Measurements from ENCODE around the gene ATP8A1. TPM values are rescaled to one million over a fixed set of nuclear protein-coding genes. Genes with fewer than 3 reads are reported as not detected.
"Not testable (repeated sequence)": the region's sequence is repeated elsewhere in the genome, so short reads cannot be mapped to it uniquely, and the experiment has no call there.

ATP8A1 gene
- total RNA-seq, 2 donors from 2014 or later, result 17.9 to 18.7 TPM

DNA sequence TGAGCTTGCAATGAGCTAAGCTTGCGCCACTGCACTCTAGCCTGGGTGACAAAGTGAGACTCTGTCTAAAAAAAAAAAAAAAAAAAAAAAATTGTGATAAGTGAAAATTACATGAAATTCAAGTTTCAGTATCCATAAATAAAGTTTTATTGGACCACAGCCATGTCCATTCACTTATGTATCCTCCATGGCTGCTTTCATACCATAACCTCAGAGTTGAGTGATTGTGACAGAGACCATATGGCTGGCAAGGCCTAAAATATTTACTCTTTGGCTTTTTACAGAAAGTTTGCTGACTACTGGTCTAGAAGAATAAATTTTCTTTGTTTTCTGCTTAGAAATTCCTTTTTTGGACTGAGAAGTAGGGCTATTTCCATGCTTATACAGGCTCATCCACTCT, 271.4 kb downstream of the ATP8A1 start:
- Histone ChIP-seq H3K4me3 (ENCODE audit: low read length) (no peak overlapping the region), H3K36me3 (ENCODE audit: control insufficient read depth, insufficient read depth, low read length) (no peaks in the 10 kb centered on the region), H3K27ac (ENCODE audit: low read depth, low read length) (no peak overlapping the region), H3K9me3 (ENCODE audit: control insufficient read depth, low read length) (no peaks in the 10 kb centered on the region), H3K9ac (ENCODE audit: extremely low read depth, low read length, poor library complexity, severe bottlenecking) (no peak overlapping the region), H3K4me1 (ENCODE audit: control insufficient read depth, insufficient read depth, low read length) (no peaks in the 10 kb centered on the region), H3K27me3 (ENCODE audit: control insufficient read depth, insufficient read depth, low read length, poor library complexity, severe bottlenecking) (no peaks in the 10 kb centered on the region)
- Mint-ChIP-seq H3K4me1 (peaks cover 5% of the 10 kb centered on the region), H3K27me3 (ENCODE audit: insufficient read depth) (peaks cover 5% of the 10 kb centered on the region), H3K36me3 (ENCODE audit: low read depth) (no peaks in the 10 kb centered on the region), H3K27ac (no peak overlapping the region), H3K4me3 (no peak overlapping the region), H3K9me3 (no peaks in the 10 kb centered on the region)
- 90% methylated on average over 1 of the region's 1 CpG; no CpG with 5 or more reads in 1 of the 2 experiments for WGBS, 2 experiments (ENCODE audit: insufficient coverage in 1 of 2, insufficient read length in 1 of 2)
- TF ChIP-seq, protein P1, sequence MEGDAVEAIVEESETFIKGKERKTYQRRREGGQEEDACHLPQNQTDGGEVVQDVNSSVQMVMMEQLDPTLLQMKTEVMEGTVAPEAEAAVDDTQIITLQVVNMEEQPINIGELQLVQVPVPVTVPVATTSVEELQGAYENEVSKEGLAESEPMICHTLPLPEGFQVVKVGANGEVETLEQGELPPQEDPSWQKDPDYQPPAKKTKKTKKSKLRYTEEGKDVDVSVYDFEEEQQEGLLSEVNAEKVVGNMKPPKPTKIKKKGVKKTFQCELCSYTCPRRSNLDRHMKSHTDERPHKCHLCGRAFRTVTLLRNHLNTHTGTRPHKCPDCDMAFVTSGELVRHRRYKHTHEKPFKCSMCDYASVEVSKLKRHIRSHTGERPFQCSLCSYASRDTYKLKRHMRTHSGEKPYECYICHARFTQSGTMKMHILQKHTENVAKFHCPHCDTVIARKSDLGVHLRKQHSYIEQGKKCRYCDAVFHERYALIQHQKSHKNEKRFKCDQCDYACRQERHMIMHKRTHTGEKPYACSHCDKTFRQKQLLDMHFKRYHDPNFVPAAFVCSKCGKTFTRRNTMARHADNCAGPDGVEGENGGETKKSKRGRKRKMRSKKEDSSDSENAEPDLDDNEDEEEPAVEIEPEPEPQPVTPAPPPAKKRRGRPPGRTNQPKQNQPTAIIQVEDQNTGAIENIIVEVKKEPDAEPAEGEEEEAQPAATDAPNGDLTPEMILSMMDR (conservative IDR thresholded peaks at IDR 0.05), result no peak
- no peak for DNase-seq

DNA sequence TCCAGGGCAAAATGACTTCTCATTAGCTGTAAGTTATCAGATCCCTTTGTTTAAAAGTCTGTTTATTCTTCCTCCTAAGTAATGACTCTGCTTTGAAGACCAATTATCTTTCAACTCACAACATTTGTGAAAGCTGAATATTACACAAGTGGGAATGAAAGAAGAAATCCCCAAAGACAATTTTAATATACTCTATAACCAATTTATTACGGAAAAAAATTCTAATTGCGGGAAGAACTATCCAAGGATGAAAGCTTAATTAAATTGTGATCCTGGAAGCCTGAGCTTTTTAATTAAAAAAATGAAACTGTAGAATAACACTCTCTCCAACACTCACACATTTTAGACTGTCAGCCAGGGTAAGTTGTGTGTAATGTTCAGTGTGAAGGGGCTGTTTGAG, 275.2 kb downstream of the ATP8A1 start:
- H3K4me1 Mint-ChIP-seq, result peaks cover 7% of the 10 kb centered on the region
- Histone ChIP-seq H3K27me3 (ENCODE audit: control insufficient read depth, insufficient read depth, low read length, poor library complexity, severe bottlenecking) (no peaks in the 10 kb centered on the region), H3K4me3 (ENCODE audit: low read length) (no peak overlapping the region), H3K36me3 (ENCODE audit: control insufficient read depth, insufficient read depth, low read length) (no peaks in the 10 kb centered on the region), H3K9me3 (ENCODE audit: control insufficient read depth, low read length) (no peaks in the 10 kb centered on the region), H3K9ac (ENCODE audit: extremely low read depth, low read length, poor library complexity, severe bottlenecking) (no peak overlapping the region), H3K27ac (ENCODE audit: low read depth, low read length) (no peak overlapping the region), H3K4me1 (ENCODE audit: control insufficient read depth, insufficient read depth, low read length) (no peaks in the 10 kb centered on the region)
- WGBS, 2 experiments (ENCODE audit: insufficient coverage in 1 of 2, insufficient read length in 1 of 2), result no CpG with 5 or more reads among the region's 2 CpGs
- DNase-seq, result no peak
- H3K27ac Mint-ChIP-seq, result no peak overlapping the region
- no peak overlapping the region for H3K4me3 Mint-ChIP-seq
- peaks cover 2% of the 10 kb centered on the region for H3K27me3 Mint-ChIP-seq (ENCODE audit: insufficient read depth)
- TF ChIP-seq, protein P1 (conservative IDR thresholded peaks at IDR 0.05), result no peak
- H3K36me3 Mint-ChIP-seq (ENCODE audit: low read depth), result no peaks in the 10 kb centered on the region
- H3K9me3 Mint-ChIP-seq, result no peaks in the 10 kb centered on the region

DNA sequence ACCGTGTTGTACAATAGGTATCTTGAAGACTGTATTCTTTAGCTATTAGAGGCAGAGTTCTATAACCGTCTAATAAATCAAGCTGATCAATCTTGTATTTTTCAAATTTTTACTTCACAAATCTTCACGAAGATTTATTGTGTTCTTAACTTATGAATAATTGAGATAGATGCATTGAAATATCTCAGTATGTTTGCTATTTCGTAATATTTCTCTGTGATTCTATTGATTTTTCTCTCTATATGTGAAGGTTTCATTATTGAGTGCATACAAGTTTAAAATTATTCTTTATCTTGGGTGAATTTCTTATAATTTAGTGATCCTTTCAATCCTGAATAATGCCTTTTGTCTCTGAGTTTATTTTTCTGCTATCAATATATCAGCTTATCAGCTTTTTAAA, 279.4 kb downstream of the ATP8A1 start:
- Mint-ChIP-seq H3K4me3 (no peak overlapping the region), H3K36me3 (ENCODE audit: low read depth) (peaks cover 4% of the 10 kb centered on the region), H3K27ac (no peak overlapping the region), H3K9me3 (peaks cover 27% of the 10 kb centered on the region), H3K4me1 (peaks cover 7% of the 10 kb centered on the region), H3K27me3 (ENCODE audit: insufficient read depth) (peaks cover 2% of the 10 kb centered on the region)
- Histone ChIP-seq H3K4me1 (ENCODE audit: control insufficient read depth, insufficient read depth, low read length) (no peaks in the 10 kb centered on the region), H3K36me3 (ENCODE audit: control insufficient read depth, insufficient read depth, low read length) (no peaks in the 10 kb centered on the region), H3K27ac (ENCODE audit: low read depth, low read length) (no peak overlapping the region), H3K4me3 (ENCODE audit: low read length) (no peak overlapping the region), H3K9me3 (ENCODE audit: control insufficient read depth, low read length) (peaks cover 22% of the 10 kb centered on the region), H3K9ac (ENCODE audit: extremely low read depth, low read length, poor library complexity, severe bottlenecking) (no peak overlapping the region), H3K27me3 (ENCODE audit: control insufficient read depth, insufficient read depth, low read length, poor library complexity, severe bottlenecking) (no peaks in the 10 kb centered on the region)
- DNase-seq, result no peak
- TF ChIP-seq, protein P1 (conservative IDR thresholded peaks at IDR 0.05), result no peak
- 94% methylated on average over 3 of the region's 4 CpGs; no CpG with 5 or more reads in 1 of the 2 experiments for WGBS, 2 experiments (ENCODE audit: insufficient coverage in 1 of 2, insufficient read length in 1 of 2)

DNA sequence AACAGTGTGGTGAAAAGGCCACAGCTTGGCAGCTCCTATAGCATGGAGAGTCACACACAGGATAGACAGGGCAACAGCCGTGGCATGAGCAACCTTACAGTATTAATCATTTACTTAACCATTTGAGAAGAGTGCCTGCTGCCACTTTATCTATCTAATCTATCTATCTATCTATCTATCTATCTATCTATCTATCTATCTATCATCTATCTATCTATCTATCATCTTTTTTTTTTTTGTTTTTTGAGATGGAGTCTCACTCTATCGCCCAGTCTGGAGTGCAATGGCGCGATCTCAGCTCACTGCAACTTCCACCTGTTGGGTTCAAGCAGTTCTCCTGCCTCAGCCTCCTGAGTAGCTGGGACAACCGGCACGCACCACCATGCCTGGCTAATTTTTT, 284.6 kb downstream of the ATP8A1 start:
- not testable (repeated sequence) for H3K4me3 Mint-ChIP-seq; H3K4me3 ChIP-seq (ENCODE audit: low read length); H3K27me3 ChIP-seq (ENCODE audit: control insufficient read depth, insufficient read depth, low read length, poor library complexity, severe bottlenecking); H3K4me1 Mint-ChIP-seq; DNase-seq; H3K27ac Mint-ChIP-seq; H3K4me1 ChIP-seq (ENCODE audit: control insufficient read depth, insufficient read depth, low read length); H3K9ac ChIP-seq (ENCODE audit: extremely low read depth, low read length, poor library complexity, severe bottlenecking); H3K36me3 Mint-ChIP-seq (ENCODE audit: low read depth); H3K36me3 ChIP-seq (ENCODE audit: control insufficient read depth, insufficient read depth, low read length); H3K27me3 Mint-ChIP-seq (ENCODE audit: insufficient read depth); H3K27ac ChIP-seq (ENCODE audit: low read depth, low read length)
- H3K9me3 ChIP-seq (ENCODE audit: control insufficient read depth, low read length), result peaks cover 22% of the 10 kb centered on the region
- WGBS, 2 experiments (ENCODE audit: insufficient coverage in 1 of 2, insufficient read length in 1 of 2), result 94 to 97% methylated on average over 6 of the region's 6 CpGs
- H3K9me3 Mint-ChIP-seq, result peaks cover 32% of the 10 kb centered on the region

Data from endodermal cell (in vitro differentiated cells).